CD4-positive, alpha-beta T cell (primary cell): ENCODE measurements around the gene GOLGA7B. TPM values are rescaled to one million over a fixed set of nuclear protein-coding genes. Genes with fewer than 3 reads are reported as not detected.

ENCODE experiments used
- ATAC-seq: fragments of 200-7000 bp; cut with Tn5 transposase; one replicate; pipeline ENCODE4 v1.10.0; 2022; ENCODE audit warnings: mild to moderate bottlenecking; ENCODE audit not compliant: poor library complexity
- CTCF ChIA-PET: fragments of 350-600 bp; sonication (Branson Sonifier 250); formaldehyde crosslinking; loops from one replicate; lab custom pipeline; 2021; ENCODE audit warnings: antibody characterized with exemption, inconsistent platforms; lab: Charles Lee
- POLR2A ChIA-PET: fragments of 350-600 bp; sonication (Branson Sonifier 250); formaldehyde crosslinking; loops from one replicate; lab custom pipeline; 2021; ENCODE audit warnings: antibody characterized with exemption, inconsistent platforms; lab: Charles Lee
- DNase-seq, 14 experiments: peaks; one replicate each; pipeline ENCODE4 v3.0.0-alpha.2; 2013 to 2020; ENCODE audit warnings: mixed read lengths in 2 of 14
- H3K27ac ChIP-seq, 2 donors: one replicate each; pipeline versions ENCODE4 v1.5.1 to v1.7.0; 2013; ENCODE audit warnings: low read length in 2 of 2, low read depth in 1 of 2, mild to moderate bottlenecking in 1 of 2
- H3K27me3 ChIP-seq, 2 experiments: 1 replicate in 1 of 2; 2 replicates in 1 of 2; pipeline versions ENCODE4 v1.6.1 to v1.7.0; 2013; ENCODE audit warnings: low read length in 2 of 2, control low read depth in 1 of 2, mild to moderate bottlenecking in 1 of 2, moderate library complexity in 1 of 2; ENCODE audit not compliant: insufficient read depth in 2 of 2, control insufficient read depth in 1 of 2
- H3K36me3 ChIP-seq: one replicate; pipeline ENCODE4 v1.6.1; 2013; ENCODE audit warnings: low read length, control low read depth; ENCODE audit not compliant: insufficient read depth
- H3K4me1 ChIP-seq: one replicate; pipeline ENCODE4 v1.6.1; 2013; ENCODE audit warnings: low read length, control low read depth; ENCODE audit not compliant: insufficient read depth
- H3K4me3 ChIP-seq: one replicate; pipeline ENCODE4 v1.5.1; 2013; ENCODE audit warnings: mild to moderate bottlenecking, low read length, moderate library complexity
- H3K9me3 ChIP-seq, 2 experiments: 1 replicate in 1 of 2; 2 replicates in 1 of 2; pipeline versions ENCODE4 v1.6.1 to v1.7.0; 2013; ENCODE audit warnings: low read length in 2 of 2, mild to moderate bottlenecking in 2 of 2, control low read depth in 1 of 2, moderate library complexity in 1 of 2; ENCODE audit not compliant: control insufficient read depth in 1 of 2, insufficient read depth in 1 of 2
- H3K27ac Mint-ChIP-seq: one replicate; pipeline ENCODE4 v1.8.0; 2020; ENCODE audit warnings: mixed read lengths
- H3K27me3 Mint-ChIP-seq: one replicate; pipeline ENCODE4 v1.8.0; 2021; ENCODE audit warnings: mixed read lengths
- H3K36me3 Mint-ChIP-seq: one replicate; pipeline ENCODE4 v1.8.0; 2021; ENCODE audit warnings: low read depth, mixed read lengths
- H3K4me1 Mint-ChIP-seq: one replicate; pipeline ENCODE4 v1.8.0; 2021; ENCODE audit warnings: low read depth, mixed read lengths
- H3K4me3 Mint-ChIP-seq: one replicate; pipeline ENCODE4 v1.8.0; 2020; ENCODE audit warnings: mild to moderate bottlenecking, mixed read lengths
- H3K9me3 Mint-ChIP-seq: one replicate; pipeline ENCODE4 v1.8.0; 2020; ENCODE audit warnings: mixed read lengths
- CTCF ChIP-seq: fragments of 200-600 bp; IDR thresholded peaks from one replicate; pipeline ENCODE4 v1.8.0; 2022; ENCODE audit warnings: antibody characterized with exemption, mild to moderate bottlenecking
- intact Hi-C, 2 experiments: fragments of 100-400 bp; cut with DNase I in 1 of 2; cut with micrococcal nuclease in 1 of 2; formaldehyde crosslinking; loops; one replicate each; pipeline versions ENCODE4 v1.15.1 to v1.9.0; 2023 to 2025; cut with DNase I, micrococcal nuclease
- total RNA-seq, 174 experiments: library from RNA in 2 of 174; stranded (reverse) in 2 of 174; gene quantifications; one replicate each; pipeline ENCODE4 v1.2.3 and lab custom pipeline; 2021 to 2026

The GOLGA7B gene
- total RNA-seq, 2 experiments from 2014 or later: 4.5 to 6.1 TPM

- no peak overlapping the region for H3K27ac Mint-ChIP-seq
- Histone ChIP-seq H3K27ac (no peak overlapping the region), H3K4me1 (no peaks in the 10 kb centered on the region), H3K27me3 (peaks cover 0 to 3% of the 10 kb centered on the region in 2 experiments), H3K9me3 (no peaks in the 10 kb centered on the region), H3K4me3 (no peak overlapping the region), H3K36me3 (no peaks in the 10 kb centered on the region)
- H3K27me3 Mint-ChIP-seq: peaks cover 28% of the 10 kb centered on the region
- intact Hi-C loops: no loop called here
- POLR2A ChIA-PET: no interaction called here
- CTCF ChIA-PET: no interaction called here
- no peaks in the 10 kb centered on the region for H3K4me1 Mint-ChIP-seq
- ATAC-seq (no peak), DNase-seq (no peak)
- no peak overlapping the region for H3K4me3 Mint-ChIP-seq
- no peak for TF ChIP-seq CTCF
- H3K9me3 Mint-ChIP-seq: no peaks in the 10 kb centered on the region
- H3K36me3 Mint-ChIP-seq: no peaks in the 10 kb centered on the region
These were observed 57.6 kb downstream of the GOLGA7B start for GRCh38 chr10:97907211-97907610.

GRCh38 chr10:97907830-97908229, 58.2 kb downstream of the GOLGA7B start:
- Histone ChIP-seq H3K36me3 (no peaks in the 10 kb centered on the region), H3K4me3 (no peak overlapping the region), H3K27me3 (peaks cover 0 to 3% of the 10 kb centered on the region in 2 experiments), H3K9me3 (no peaks in the 10 kb centered on the region), H3K4me1 (no peaks in the 10 kb centered on the region), H3K27ac (no peak overlapping the region)
- H3K9me3 Mint-ChIP-seq: no peaks in the 10 kb centered on the region
- CTCF ChIA-PET: no interaction called here
- H3K27me3 Mint-ChIP-seq: peaks cover 28% of the 10 kb centered on the region
- TF ChIP-seq CTCF: no peak
- H3K4me3 Mint-ChIP-seq: no peak overlapping the region
- DNase-seq (no peak), ATAC-seq (no peak)
- no peaks in the 10 kb centered on the region for H3K4me1 Mint-ChIP-seq
- intact Hi-C loops: no loop called here
- POLR2A ChIA-PET: no interaction called here
- no peaks in the 10 kb centered on the region for H3K36me3 Mint-ChIP-seq
- no peak overlapping the region for H3K27ac Mint-ChIP-seq

GRCh38 chr10:97910661-97911060, 61.0 kb downstream of the GOLGA7B start:
- POLR2A ChIA-PET: no interaction called here
- H3K9me3 ChIP-seq: no peaks in the 10 kb centered on the region

More at GRCh38 chr10:97910661-97911060, 61.0 kb downstream of the GOLGA7B start:
- Mint-ChIP-seq H3K27ac (no peak overlapping the region), H3K36me3 (no peaks in the 10 kb centered on the region), H3K9me3 (no peaks in the 10 kb centered on the region), H3K4me1 (peaks cover 5% of the 10 kb centered on the region), H3K4me3 (no peak overlapping the region), H3K27me3 (peaks cover 23% of the 10 kb centered on the region)
- DNase-seq: no peak
- no peak overlapping the region for H3K27ac ChIP-seq
- TF ChIP-seq CTCF: no peak
- intact Hi-C loops: loop anchor here (5.0 to 10.0 kb wide), 3 partner anchors 404 to 1337 kb away; no protein-coding TSS in a partner anchor
- no peak for ATAC-seq
- H3K36me3 ChIP-seq: no peaks in the 10 kb centered on the region
- H3K27me3 ChIP-seq: no peaks in the 10 kb centered on the region
- peaks cover 8% of the 10 kb centered on the region for H3K4me1 ChIP-seq
- CTCF ChIA-PET: no interaction called here
- H3K4me3 ChIP-seq: no peak overlapping the region
